Testis (tissue), 3 donors: ENCODE results near the gene PLB1. TPM values are rescaled to one million over a fixed set of nuclear protein-coding genes. Genes with fewer than 3 reads are reported as not detected.

Experiments
- DNase-seq: peaks from one replicate; pipeline ENCODE4 v3.0.0-alpha.2; 2019
- H3K27ac ChIP-seq, 2 donors: fragments of 200-600 bp; sonication (generic); one replicate each; pipeline ENCODE4 v1.5.1; 2019
- H3K27me3 ChIP-seq: fragments of 200-600 bp; sonication (generic); one replicate; pipeline ENCODE4 v1.5.1; 2019
- H3K36me3 ChIP-seq: fragments of 200-600 bp; sonication (generic); one replicate; pipeline ENCODE4 v1.5.1; 2017; ENCODE audit warnings: low read depth; ENCODE audit errors: missing control alignments
- H3K4me1 ChIP-seq: fragments of 200-600 bp; sonication (generic); one replicate; pipeline ENCODE4 v1.5.1; 2019
- H3K4me3 ChIP-seq, 2 donors: fragments of 200-600 bp; sonication (generic); one replicate each; pipeline ENCODE4 v1.5.1; 2017 to 2019
- H3K9me3 ChIP-seq: fragments of 200-600 bp; sonication (generic); one replicate; pipeline ENCODE4 v1.5.1; 2017
- POLR2A ChIP-seq: fragments of 450-650 bp; IDR thresholded peaks from one replicate; pipeline ENCODE4 v1.6.1; 2017; ENCODE audit warnings: antibody characterized with exemption, mild to moderate bottlenecking, moderate library complexity
- WGBS, 2 donors: methylation state at CpG; one replicate each; pipeline ENCODE4 v1.1.5; 2018; 5-methylcytosine and 5-hydroxymethylcytosine counted together
- intact Hi-C: fragments of 100-400 bp; cut with DNase I; formaldehyde crosslinking; loops from one replicate; pipeline ENCODE4 v1.15.1; 2023; ENCODE audit warnings: low total_unique reads
- polyA plus RNA-seq: library from polyadenylated mRNA; stranded (reverse); fragments of 350-450 nt; fragmentation: Illumina TruSeq; extraction: RNeasy Lipid Tissue Mini Kit (QIAGEN cat#74804); gene quantifications from one replicate; pipeline ENCODE4 v1.2.3, GENCODE V29; 2014; ENCODE audit warnings: low read depth, low replicate concordance; ENCODE audit not compliant: insufficient read depth
- total RNA-seq, 2 donors: library from RNA; depleted of rRNA; stranded (reverse); fragments of >200 nt; gene quantifications; one replicate each; pipeline ENCODE4 v1.2.3, GENCODE V29; 2016
- TF ChIP-seq, protein P1 (sequence below), 3 experiments: fragments of 450-650 bp in 2 of 3; fragments of 200-600 bp in 1 of 3; sonication (generic) in 1 of 3; IDR thresholded peaks; one replicate each; pipeline ENCODE4 v1.5.1; 2016 to 2019; ENCODE audit warnings: antibody characterized with exemption in 3 of 3, mild to moderate bottlenecking in 2 of 3, moderate library complexity in 1 of 3

The PLB1 gene
- total and polyA plus RNA-seq, 3 donors from 2014 or later = 7.6 to 10.9 (median 10.4) TPM

DNA sequence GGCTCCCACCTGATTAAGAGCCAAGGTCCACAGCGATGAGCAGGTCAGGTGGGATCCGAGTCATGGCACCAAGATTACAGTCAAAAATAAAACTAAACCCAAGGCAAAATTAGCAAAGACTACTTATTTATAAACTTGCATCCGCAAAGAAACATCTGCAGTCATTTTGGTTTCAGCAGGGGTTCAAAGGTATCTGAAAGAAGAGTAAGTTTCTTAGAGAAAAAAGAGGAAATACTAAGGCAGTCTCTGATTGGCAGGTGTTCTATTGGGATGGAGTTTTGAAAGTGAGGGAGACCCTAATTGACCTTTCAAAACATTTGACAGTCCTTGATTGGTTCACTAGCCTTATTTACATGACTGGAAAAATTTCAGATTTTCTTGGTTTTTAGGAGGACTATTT, 11.0 kb upstream of the PLB1 start:
- 96% methylated on average over 3 of the region's 3 CpGs for WGBS, 2 donors
- H3K36me3 ChIP-seq = no peaks in the 10 kb centered on the region
- no peak overlapping the region for H3K4me3 ChIP-seq
- no peaks in the 10 kb centered on the region for H3K4me1 ChIP-seq
- intact Hi-C loops = no loop called here
- H3K27ac ChIP-seq = no peak overlapping the region
- H3K27me3 ChIP-seq = no peaks in the 10 kb centered on the region
- no peaks in the 10 kb centered on the region for H3K9me3 ChIP-seq
- TF ChIP-seq, protein P1, sequence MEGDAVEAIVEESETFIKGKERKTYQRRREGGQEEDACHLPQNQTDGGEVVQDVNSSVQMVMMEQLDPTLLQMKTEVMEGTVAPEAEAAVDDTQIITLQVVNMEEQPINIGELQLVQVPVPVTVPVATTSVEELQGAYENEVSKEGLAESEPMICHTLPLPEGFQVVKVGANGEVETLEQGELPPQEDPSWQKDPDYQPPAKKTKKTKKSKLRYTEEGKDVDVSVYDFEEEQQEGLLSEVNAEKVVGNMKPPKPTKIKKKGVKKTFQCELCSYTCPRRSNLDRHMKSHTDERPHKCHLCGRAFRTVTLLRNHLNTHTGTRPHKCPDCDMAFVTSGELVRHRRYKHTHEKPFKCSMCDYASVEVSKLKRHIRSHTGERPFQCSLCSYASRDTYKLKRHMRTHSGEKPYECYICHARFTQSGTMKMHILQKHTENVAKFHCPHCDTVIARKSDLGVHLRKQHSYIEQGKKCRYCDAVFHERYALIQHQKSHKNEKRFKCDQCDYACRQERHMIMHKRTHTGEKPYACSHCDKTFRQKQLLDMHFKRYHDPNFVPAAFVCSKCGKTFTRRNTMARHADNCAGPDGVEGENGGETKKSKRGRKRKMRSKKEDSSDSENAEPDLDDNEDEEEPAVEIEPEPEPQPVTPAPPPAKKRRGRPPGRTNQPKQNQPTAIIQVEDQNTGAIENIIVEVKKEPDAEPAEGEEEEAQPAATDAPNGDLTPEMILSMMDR (IDR thresholded peaks at IDR 0.05) = no peak
- no peak for TF ChIP-seq POLR2A
- no peak for DNase-seq

GRCh38 chr2:28486526-28486925, 9.3 kb upstream of the PLB1 start:
- H3K4me1 ChIP-seq = no peaks in the 10 kb centered on the region
- H3K9me3 ChIP-seq = no peaks in the 10 kb centered on the region
- no peak for DNase-seq
- no peak overlapping the region for H3K4me3 ChIP-seq
- H3K27ac ChIP-seq = no peak overlapping the region
- TF ChIP-seq, protein P1 (IDR thresholded peaks at IDR 0.05) = no peak
- TF ChIP-seq POLR2A = no peak
- intact Hi-C loops = no loop called here
- no peaks in the 10 kb centered on the region for H3K27me3 ChIP-seq
- no peaks in the 10 kb centered on the region for H3K36me3 ChIP-seq
- 83 to 96% methylated on average over 4 of the region's 4 CpGs for WGBS, 2 donors

DNA sequence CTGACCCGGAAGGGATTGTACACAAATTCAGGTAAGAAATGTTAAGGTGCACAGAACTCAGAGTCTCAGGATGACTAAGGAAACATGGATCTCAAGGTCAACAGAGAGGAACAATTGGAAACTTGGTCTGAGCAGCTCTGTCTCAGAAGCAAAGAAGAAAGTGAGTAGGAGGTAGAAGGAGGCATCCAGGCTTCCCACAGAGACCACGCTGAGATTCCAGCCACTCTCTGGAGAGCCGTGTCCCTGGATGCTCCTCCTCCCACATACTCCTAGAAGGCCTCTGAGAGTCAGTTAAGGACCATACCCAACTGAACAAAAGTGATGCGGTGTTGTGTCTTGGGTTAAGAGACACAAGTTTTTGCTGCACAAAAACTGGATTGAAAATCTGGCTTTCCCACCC, 8.6 kb upstream of the PLB1 start:
- Histone ChIP-seq H3K27ac (no peak overlapping the region), H3K4me3 (no peak overlapping the region), H3K9me3 (no peaks in the 10 kb centered on the region), H3K4me1 (no peaks in the 10 kb centered on the region), H3K27me3 (no peaks in the 10 kb centered on the region), H3K36me3 (no peaks in the 10 kb centered on the region)
- 61 to 63% methylated on average over 4 of the region's 4 CpGs for whole genome bisulfite sequencing, 2 donors
- TF ChIP-seq, protein P1 (IDR thresholded peaks at IDR 0.05) = no peak
- no peak for TF ChIP-seq POLR2A
- no peak for DNase-seq
- intact Hi-C loops = no loop called here

DNA sequence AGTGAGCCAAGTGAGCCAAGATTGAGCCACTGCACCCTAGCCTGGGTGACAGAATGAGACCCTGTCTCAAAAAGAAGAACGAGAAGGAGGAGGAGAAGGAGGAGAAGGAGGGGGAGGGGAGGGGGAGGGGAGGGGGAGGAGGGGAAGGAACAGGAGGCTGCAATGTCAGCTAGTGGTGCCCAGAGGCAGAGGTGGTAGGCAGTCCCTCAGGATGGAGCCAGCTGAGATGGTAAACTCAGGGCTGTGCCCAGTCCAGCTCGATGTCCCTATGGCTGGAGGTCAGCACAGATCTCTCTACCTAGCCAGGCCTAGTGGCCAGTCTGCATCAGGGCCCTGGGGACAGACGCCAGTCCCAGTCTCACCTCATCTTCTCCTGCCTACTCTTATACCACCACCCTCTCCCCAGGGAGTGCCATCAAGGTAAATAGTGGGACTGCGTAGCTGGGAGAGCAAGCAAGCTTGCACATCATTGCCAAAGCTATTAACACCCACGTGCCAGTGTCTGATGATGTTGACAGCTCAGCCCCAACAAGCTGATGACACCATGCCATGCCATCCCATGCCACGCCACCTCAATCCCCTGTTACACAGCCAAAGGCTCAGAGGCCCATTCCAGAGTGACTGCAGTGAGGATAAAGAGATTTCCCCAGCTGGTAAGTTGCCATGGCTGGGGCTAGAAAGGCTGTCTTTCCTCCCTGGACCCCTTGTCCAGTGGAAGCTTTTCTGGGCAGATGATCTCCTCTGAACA, 7.6 kb upstream of the PLB1 start:
- no peak for DNase-seq
- no peaks in the 10 kb centered on the region for H3K9me3 ChIP-seq
- H3K4me1 ChIP-seq = no peaks in the 10 kb centered on the region
- no peak overlapping the region for H3K27ac ChIP-seq
- 85 to 92% methylated on average over 2 to 6 of the region's 6 CpGs for WGBS, 2 donors
- no peaks in the 10 kb centered on the region for H3K27me3 ChIP-seq
- intact Hi-C loops = no loop called here
- TF ChIP-seq, protein P1 (IDR thresholded peaks at IDR 0.05) = no peak
- TF ChIP-seq POLR2A = no peak
- H3K4me3 ChIP-seq = no peak overlapping the region
- no peaks in the 10 kb centered on the region for H3K36me3 ChIP-seq
